Stimulated activated CD4-positive, alpha-beta T cell treated with anti-CD3 and anti-CD28 coated beads, Interleukin-1b, Interleukin-23, amount 100 ng/mL, for 1 hour (primary cell): ENCODE measurements around the gene PSMB9.

ENCODE experiments used
- DNase-seq, 2 donors: peaks; one replicate each; pipeline ENCODE4 v3.0.0-alpha.2; 2020; ENCODE audit warnings: low read depth in 2 of 2

Gene PSMB9

GRCh38 chr6:32905078-32905477, 51.1 kb downstream of the PSMB9 start:
- no peak for DNase-seq

- no peak for DNase-seq
These were observed 52.5 kb downstream of the PSMB9 start for GRCh38 chr6:32906539-32906938.

- no peak for DNase-seq
These were observed 54.9 kb downstream of the PSMB9 start for GRCh38 chr6:32908897-32909296.
